ENCODE data around the gene GMNC.

GRCh38 chr3:190867071-190867470 lies 4.6 kb upstream of the GMNC start:
- TF ChIP-seq EZH2phosphoT487 (IDR thresholded peaks at IDR 0.05; ENCODE audit: insufficient read depth, low read depth) (no peak), EZH2 (IDR thresholded peaks at IDR 0.05; ENCODE audit: insufficient read depth, poor library complexity, severe bottlenecking) (no peak)

All from GM23248 (cell line).